ENCODE data around the gene RGS19.

RGS19 gene

GRCh38 chr20:64076061-64076997 lies 3.0 kb downstream of the RGS19 start:
- DNase-seq = no peak

- DNase-seq = no peak
Measured at GRCh38 chr20:64075556-64075955, 3.8 kb downstream of the RGS19 start.

- no peak for DNase-seq
Measured at GRCh38 chr20:64074963-64075362, 4.4 kb downstream of the RGS19 start.

GRCh38 chr20:64074184-64074789 lies 5.0 kb downstream of the RGS19 start:
- DNase-seq = no peak

DNA sequence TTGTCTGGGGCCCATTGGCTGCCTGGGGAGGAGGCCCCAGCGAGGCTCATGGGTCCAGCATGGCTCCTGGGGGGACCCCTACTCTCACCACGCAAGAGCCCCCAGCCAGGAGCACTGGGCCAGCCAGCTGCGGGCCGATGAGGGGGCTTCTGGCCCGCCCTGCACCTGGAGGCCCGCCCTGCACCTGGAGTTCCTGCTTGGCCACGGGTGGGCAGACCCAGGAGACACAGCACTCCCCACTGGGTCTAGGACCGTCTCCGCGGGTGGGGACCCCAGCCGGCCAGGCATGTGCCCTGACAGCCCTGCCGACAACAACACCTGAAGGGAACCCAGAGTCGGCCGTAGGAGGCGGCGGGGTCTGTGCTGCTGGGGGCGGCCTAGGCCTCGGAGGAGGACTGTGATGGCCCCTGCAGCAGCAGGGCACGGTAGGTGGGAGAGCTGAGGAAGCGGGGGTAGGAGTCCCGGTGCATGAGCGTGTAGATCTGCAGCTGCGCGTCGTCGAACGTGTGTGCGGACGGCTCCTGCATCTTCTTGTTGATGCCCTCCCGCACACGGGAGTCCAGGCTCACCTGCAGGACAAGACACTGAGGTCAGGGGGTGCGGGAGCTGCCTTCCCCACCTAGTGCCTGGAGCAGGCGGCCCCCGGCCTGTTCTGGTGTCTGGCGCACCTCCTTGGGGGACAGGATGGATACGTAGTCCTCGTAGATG lies 5.7 kb downstream of the RGS19 start:
- no peak for DNase-seq

DNA sequence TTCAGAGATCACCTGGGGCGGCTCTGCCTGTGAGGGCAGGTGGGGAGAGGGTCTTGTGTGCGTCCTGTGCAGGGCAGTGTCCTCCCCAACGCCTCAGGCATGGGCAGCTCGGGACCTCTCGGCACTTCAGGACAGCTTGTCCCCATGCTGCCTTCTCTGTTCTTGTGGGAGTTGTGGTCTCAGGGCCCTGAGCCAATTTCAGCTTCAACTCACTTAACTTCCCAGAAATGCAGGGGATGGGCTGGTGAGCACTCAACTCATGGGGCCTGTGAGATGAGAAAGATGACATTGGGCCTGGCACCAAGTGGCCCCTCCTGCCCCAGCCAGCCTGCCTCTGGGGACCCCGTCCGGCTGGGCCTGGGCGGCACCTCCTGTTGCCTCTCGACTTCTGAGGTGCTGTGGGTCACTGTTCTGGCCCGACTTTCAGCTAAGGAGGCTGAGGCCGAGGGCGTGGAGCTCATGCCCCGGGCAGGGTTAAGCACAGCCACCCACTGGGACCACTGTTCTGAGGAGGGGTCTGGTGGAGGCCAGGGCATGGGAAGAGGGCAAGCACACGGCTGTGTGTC lies 6.7 kb downstream of the RGS19 start:
- no peak for DNase-seq

GRCh38 chr20:64071341-64072332 lies 7.7 kb downstream of the RGS19 start:
- DNase-seq = no peak

DNA sequence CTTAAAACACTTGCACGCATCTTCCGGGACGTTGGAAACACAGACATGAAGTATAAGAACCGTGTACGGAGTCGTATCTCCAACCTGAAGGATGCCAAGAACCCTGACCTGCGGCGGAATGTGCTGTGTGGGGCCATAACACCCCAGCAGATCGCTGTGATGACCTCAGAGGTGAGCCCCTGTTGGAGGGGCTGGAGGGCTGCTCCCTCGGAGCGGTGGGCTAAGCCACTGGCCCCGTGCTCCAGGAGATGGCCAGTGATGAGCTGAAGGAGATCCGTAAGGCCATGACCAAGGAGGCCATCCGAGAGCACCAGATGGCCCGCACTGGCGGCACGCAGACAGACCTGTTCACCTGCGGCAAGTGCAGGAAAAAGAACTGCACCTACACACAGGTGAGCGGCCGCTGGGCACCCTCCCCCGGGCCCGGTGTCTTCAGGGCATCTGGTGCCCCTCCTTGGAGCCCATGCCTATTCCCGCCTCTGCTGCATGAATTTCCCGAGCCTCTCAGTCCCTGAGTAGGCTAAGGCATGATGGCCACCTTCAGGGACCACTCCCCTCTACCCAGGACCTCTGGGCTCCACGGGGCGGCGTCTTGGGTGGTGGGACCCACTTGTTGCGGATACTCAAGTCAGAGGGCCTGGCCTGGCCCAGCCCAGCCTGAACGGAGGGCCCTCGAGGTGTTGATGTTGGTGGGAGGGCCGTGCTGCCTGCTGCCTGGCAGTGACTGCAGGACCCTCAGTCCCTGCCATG lies 8.9 kb downstream of the RGS19 start:
- DNase-seq = no peak

DNA sequence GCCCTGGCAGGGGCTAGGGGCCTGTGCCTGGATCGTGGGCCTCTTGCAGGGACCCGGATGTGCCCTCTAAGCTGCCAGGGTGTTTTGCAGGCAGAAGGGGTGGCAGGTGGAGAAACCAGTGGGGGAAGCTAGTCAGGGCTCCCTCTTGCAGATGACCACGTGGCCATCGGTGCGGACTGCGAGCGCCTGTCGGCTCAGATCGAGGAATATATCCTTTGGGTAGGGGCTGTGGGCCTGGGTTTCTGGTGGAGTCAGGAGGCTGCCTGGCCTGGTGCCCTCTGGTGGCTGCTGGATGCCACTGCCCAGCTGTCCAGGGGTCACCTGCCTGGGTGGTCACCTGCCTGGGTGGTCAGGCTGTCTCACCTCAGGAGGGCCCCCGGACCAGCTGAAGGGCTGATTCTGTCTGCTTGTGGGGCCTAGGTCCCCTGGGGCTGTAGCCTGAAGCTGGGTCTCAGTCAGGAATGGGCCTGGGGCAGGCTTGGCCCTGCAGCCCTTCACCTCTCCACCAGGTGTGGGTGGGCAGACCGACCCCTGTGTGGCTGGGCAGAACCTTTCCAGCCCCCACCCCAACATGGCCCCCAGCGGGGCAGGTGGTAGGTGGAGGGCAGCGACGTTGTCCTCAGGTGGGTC lies 9.6 kb downstream of the RGS19 start:
- DNase-seq = no peak

GRCh38 chr20:64069209-64069613 lies 10.1 kb downstream of the RGS19 start:
- no peak for DNase-seq

DNA sequence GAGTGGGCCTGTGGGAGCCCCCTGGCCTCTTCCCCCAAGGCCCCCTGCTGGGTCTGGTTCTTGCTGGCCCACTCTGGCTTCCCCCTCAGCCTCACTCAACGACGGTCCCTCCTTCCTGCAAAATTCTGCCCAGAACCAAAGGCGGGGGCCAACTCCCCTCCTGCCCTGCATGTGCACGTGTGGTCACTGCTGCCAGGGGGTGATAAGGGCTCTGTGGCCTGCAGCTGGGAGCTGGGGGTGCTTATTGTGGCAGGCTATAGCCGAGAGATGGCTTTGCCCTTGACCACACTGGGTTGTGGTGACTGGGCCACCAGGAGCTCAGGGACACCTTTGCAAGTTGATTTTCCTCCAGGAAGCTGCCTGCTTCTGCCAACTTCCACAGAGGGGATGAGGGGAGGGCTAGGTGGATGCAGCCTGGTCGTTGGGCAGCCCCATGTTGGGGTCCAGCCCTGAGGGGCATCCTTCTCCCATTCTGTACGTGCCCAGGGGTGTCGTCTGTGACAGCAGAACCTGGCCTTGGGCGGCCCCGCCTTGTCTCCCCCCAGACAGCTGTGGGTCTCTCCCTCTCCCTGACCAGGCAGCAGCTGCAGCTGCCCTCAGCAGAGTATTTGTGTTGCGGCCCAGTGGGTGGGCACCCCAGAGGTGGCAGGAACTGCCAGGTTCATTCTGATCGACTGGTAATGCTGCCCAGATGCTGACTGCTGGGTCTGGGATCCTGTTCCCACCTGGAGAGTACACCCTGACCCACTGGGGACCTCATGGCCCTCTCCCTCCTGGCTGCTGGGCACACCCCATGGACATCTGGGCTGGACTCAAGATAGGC lies 10.7 kb downstream of the RGS19 start:
- DNase-seq = no peak

DNA sequence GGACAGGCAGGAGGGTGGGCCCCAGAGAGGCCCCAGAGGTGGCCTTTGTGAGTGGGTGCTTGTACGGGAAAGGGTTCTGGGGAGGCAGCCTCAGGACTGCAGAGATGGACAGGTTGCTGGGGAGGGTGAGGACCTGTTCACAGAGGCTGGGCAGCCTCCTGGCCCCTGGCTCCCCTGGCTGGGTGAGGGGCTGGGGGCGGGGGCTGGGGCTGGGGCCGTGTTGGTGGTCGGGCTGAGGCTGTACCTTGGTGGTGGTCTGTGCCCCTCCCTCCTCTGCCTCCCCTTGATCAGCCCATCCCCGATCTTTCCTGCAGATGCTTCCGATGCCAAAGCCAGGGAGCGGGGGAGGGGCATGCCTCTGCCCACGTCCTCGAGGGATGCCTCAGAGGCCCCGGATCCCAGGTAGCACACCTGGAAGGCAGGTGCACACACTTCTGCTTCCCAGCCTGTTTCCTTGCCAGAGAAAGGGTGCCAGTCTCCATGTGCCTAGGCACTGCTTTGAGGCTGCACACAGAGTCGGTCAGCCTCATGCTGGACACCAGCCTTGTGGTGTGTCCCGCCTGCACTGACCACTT lies 11.5 kb downstream of the RGS19 start:
- DNase-seq = no peak

GRCh38 chr20:64067005-64067632 lies 12.2 kb downstream of the RGS19 start:
- DNase-seq = no peak

- DNase-seq = no peak
Measured at GRCh38 chr20:64065974-64066343, 13.4 kb downstream of the RGS19 start.

DNA sequence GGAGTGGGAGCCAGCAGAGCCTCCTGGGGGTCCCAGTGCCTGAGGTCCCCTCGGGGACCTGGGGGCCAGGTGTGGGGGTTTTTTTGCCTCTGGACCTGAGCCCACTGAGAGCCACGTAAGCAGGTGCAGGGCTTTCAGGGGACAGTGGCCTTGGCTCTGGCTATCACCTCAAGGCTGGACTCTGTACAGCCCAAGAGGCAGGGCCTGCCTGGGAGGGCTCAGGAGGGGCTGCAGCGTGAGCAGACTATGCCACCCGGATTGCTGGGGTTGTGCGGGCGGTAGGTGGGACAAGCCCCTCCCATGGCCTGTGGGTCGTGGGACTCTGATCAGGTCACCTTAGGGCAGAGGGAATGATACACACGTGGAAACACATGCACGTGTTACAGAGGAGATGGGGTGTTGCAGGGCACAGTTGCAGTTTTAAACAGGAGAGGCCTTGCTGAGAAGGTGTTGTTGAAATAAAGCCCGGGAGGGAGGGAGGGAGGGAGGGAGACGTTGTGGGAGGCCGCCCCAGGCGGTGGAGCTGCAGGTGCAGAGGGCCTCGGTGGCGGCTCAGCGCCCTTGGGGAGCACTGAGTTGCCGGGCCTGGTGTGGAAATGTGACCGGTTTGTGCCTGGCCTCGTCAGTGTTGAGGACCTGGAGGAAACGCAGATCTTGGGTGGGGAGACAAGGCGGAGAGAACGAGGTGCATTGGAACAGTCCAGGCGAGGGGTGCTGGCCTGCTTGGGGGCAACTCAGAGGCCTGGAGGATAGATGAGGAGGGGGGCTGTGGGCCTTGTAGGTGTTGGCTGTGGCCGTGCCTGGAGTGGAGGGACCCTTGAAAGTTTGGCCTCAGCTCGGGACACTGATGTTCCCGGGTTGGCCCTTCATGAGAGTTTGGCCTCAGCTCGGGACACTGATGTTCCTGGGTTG lies 14.0 kb downstream of the RGS19 start:
- peak; percentile 45 for DNase-seq

DNA sequence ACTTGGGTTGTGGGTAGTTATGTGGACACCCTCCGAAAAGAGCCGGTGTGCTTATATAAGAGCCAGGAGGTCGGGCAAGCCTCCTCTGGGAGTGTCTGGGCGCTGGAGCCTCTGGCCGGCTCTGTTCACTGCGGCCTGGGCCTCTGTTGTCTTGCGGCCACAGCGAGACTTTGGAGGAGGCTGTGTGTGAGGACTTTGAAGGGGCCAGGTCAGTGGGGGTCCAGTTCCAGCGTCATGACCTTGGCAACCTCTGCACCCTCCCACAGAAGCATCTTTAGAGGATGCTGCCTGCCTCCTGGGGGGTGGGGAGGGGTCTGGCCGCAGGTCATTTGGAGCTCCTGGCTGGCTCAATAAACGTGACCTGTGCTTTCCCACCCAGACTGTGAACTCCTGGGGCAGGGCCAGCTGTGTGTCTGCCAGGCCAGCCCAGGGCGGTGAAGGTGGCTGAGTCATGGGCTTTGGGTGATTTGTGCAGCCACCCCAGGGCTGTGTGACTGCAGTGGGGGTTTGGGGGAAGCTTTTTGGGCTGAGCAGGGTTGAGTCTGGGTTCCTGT lies 15.1 kb downstream of the RGS19 start:
- no peak for DNase-seq

DNA sequence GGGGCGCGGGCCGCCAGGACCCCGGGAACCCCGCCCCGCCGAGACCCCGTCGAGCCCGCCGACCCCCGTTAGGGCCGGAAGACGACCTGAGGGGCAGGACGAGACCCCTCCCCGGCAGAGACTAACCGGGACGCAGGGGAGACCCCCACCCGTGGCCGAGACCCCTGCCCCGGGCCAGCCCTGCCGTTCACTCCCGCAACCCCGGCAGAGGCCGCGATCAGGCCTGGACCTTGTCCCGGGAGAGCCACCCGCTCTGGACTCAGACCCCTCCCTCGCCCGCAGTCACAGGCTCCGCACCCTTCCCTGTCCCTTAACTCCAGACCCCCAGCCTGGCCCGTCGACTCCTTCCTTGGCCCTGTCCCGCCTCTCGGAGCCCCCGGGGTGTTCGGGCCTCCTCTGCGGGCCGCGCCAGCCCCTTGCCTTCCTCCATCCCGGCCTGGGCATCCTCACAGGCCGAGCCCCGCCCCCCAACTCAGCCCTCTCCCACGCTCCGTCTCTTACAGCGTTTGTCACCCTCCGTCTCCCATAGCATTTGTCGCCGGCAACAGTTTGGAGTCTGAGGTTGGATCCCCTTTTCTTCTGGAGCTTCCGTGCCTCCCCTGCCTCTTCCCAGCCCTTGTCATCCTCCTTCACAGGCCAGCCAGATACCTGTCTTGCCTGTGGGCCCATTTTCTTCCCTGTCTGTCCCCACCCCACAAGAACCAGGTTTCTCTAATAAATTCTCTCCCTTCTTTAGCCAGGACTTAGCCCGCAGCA lies 15.8 kb downstream of the RGS19 start:
- DNase-seq = peak; percentile 36

Data from NCI-H345 (cell line).